WERI-Rb-1 (cell line): ENCODE measurements around the gene C1QTNF3.

Source experiments
- DNase-seq: peaks from one replicate; pipeline ENCODE4 v3.0.0-alpha.2; 2020
- H3K27ac ChIP-seq: fragments of 250-450 bp; sonication (Bioruptor Pico); 2 replicates; pipeline ENCODE4 v1.5.1; 2020; ENCODE audit warnings: mild to moderate bottlenecking, moderate library complexity
- H3K27me3 ChIP-seq: fragments of 250-450 bp; sonication (Bioruptor Pico); 2 replicates; pipeline ENCODE4 v1.5.1; 2021; ENCODE audit warnings: mild to moderate bottlenecking, low read depth, moderate library complexity; ENCODE audit not compliant: insufficient read depth, severe bottlenecking
- H3K36me3 ChIP-seq: fragments of 250-450 bp; sonication (Bioruptor Pico); 2 replicates; pipeline ENCODE4 v1.5.1; 2020; ENCODE audit warnings: mild to moderate bottlenecking, moderate library complexity
- H3K4me3 ChIP-seq: 2 replicates; pipeline ENCODE4 v1.5.1; 2011; ENCODE audit warnings: low read depth, mild to moderate bottlenecking, control low read depth, low read length
- H3K9me3 ChIP-seq: fragments of 250-450 bp; sonication (Bioruptor Pico); 2 replicates; pipeline ENCODE4 v1.5.1; 2021; ENCODE audit warnings: mild to moderate bottlenecking, moderate library complexity; ENCODE audit not compliant: severe bottlenecking
- CTCF ChIP-seq: IDR thresholded peaks from 2 replicates; pipeline ENCODE4 v1.5.1; 2011; ENCODE audit warnings: low read depth, mild to moderate bottlenecking, control low read depth, inconsistent platforms, low read length

C1QTNF3 gene

GRCh38 chr5:34064656-34065055, 21.6 kb upstream of the C1QTNF3 start:
- no peak for DNase-seq
- peaks cover 4% of the 10 kb centered on the region; the same call in 1 of the 2 replicates for H3K36me3 ChIP-seq
- no peak overlapping the region for H3K4me3 ChIP-seq
- peaks cover 7% of the 10 kb centered on the region for H3K9me3 ChIP-seq
- no peak overlapping the region for H3K27ac ChIP-seq
- no peaks in the 10 kb centered on the region for H3K27me3 ChIP-seq
- no peak for TF ChIP-seq CTCF

- Histone ChIP-seq H3K27me3 (no peaks in the 10 kb centered on the region), H3K4me3 (no peak overlapping the region), H3K9me3 (peaks cover 7% of the 10 kb centered on the region), H3K27ac (no peak overlapping the region), H3K36me3 (peaks cover 4% of the 10 kb centered on the region; the same call in 1 of the 2 replicates)
- no peak for DNase-seq
- TF ChIP-seq CTCF: no peak
Measured at GRCh38 chr5:34062419-34062818, 19.4 kb upstream of the C1QTNF3 start.

- Histone ChIP-seq H3K36me3 (peaks cover 4% of the 10 kb centered on the region), H3K27me3 (no peaks in the 10 kb centered on the region), H3K27ac (no peak overlapping the region), H3K4me3 (no peak overlapping the region), H3K9me3 (peaks cover 7% of the 10 kb centered on the region)
- no peak for TF ChIP-seq CTCF
- DNase-seq: no peak
Measured at GRCh38 chr5:34061993-34062392, 19.0 kb upstream of the C1QTNF3 start.

- no peak for TF ChIP-seq CTCF
- Histone ChIP-seq H3K9me3 (peaks cover 7% of the 10 kb centered on the region), H3K27ac (no peak overlapping the region), H3K4me3 (no peak overlapping the region), H3K36me3 (peaks cover 4% of the 10 kb centered on the region), H3K27me3 (no peaks in the 10 kb centered on the region)
- DNase-seq: no peak
Measured at GRCh38 chr5:34059977-34060376, 17.0 kb upstream of the C1QTNF3 start.

- Histone ChIP-seq H3K36me3 (no peaks in the 10 kb centered on the region; the same call in none of the 2 replicates), H3K9me3 (peaks cover 7% of the 10 kb centered on the region), H3K27ac (no peak overlapping the region), H3K27me3 (no peaks in the 10 kb centered on the region), H3K4me3 (no peak overlapping the region)
- TF ChIP-seq CTCF: no peak
- DNase-seq: no peak
Measured at GRCh38 chr5:34058532-34058931, 15.5 kb upstream of the C1QTNF3 start.

- H3K27ac ChIP-seq: no peak overlapping the region
- H3K9me3 ChIP-seq: peaks cover 7% of the 10 kb centered on the region
- H3K27me3 ChIP-seq: no peaks in the 10 kb centered on the region
- H3K36me3 ChIP-seq: no peaks in the 10 kb centered on the region; the same call in none of the 2 replicates
- no peak overlapping the region for H3K4me3 ChIP-seq
- no peak for DNase-seq
- TF ChIP-seq CTCF: no peak
Measured at GRCh38 chr5:34057569-34057968, 14.6 kb upstream of the C1QTNF3 start.
